Osteoblast (primary cell): ENCODE results near the gene TAF6. TPM values are rescaled to one million over a fixed set of nuclear protein-coding genes. Genes with fewer than 3 reads are reported as not detected.

Source experiments
- DNase-seq: peaks from one replicate; pipeline ENCODE4 v3.0.0; 2011; ENCODE audit warnings: low spot score, mixed read lengths; ENCODE audit not compliant: insufficient read length; ENCODE audit errors: missing footprints
- H2AFZ ChIP-seq: 2 replicates; pipeline ENCODE4 v1.6.0; 2011; ENCODE audit warnings: mild to moderate bottlenecking, low read length
- H3K27ac ChIP-seq: 2 replicates; pipeline ENCODE4 v1.5.1; 2011; ENCODE audit warnings: mild to moderate bottlenecking, low read depth, low read length, moderate library complexity
- H3K27me3 ChIP-seq: 2 replicates; pipeline ENCODE4 v1.6.0; 2012; ENCODE audit warnings: mild to moderate bottlenecking, control low read depth, inconsistent platforms, low read length, moderate library complexity; ENCODE audit not compliant: insufficient read depth
- H3K36me3 ChIP-seq: 2 replicates; pipeline ENCODE4 v1.5.1; 2011; ENCODE audit warnings: mild to moderate bottlenecking, low read length, control low read depth, moderate library complexity; ENCODE audit not compliant: insufficient read depth
- H3K4me1 ChIP-seq: 2 replicates; pipeline ENCODE4 v1.5.1; 2011; ENCODE audit warnings: mild to moderate bottlenecking, low read length, control low read depth, moderate library complexity; ENCODE audit not compliant: insufficient read depth
- H3K4me2 ChIP-seq: 2 replicates; pipeline ENCODE4 v1.6.0; 2011; ENCODE audit warnings: mild to moderate bottlenecking, low read length; ENCODE audit not compliant: insufficient read depth
- H3K4me3 ChIP-seq: fragments of 200-600 bp; sonication (generic); 3 replicates; pipeline ENCODE4 v1.5.1; 2012; ENCODE audit warnings: mild to moderate bottlenecking, low read length, inconsistent platforms; ENCODE audit not compliant: insufficient read depth
- H3K79me2 ChIP-seq: 2 replicates; pipeline ENCODE4 v1.6.0; 2012; ENCODE audit warnings: mild to moderate bottlenecking, low read length, control low read depth, inconsistent platforms; ENCODE audit not compliant: insufficient read depth
- H3K9me3 ChIP-seq: 2 replicates; pipeline ENCODE4 v1.5.1; 2011; ENCODE audit warnings: low read depth, low read length, control low read depth
- H4K20me1 ChIP-seq: 2 replicates; pipeline ENCODE4 v1.6.0; 2012; ENCODE audit warnings: mild to moderate bottlenecking, low read length, control low read depth; ENCODE audit not compliant: insufficient read depth
- CTCF ChIP-seq: IDR thresholded peaks from 2 replicates; pipeline ENCODE4 v1.5.1; 2011; ENCODE audit warnings: mild to moderate bottlenecking, low read depth, low read length, moderate library complexity; ENCODE audit errors: extremely low read depth
- total RNA-seq: library from RNA; depleted of rRNA; stranded (reverse); fragments of >200 nt; gene quantifications from 2 replicates; pipeline ENCODE4 v1.2.3, GENCODE V29; 2012

The TAF6 gene
- total RNA-seq, 1 donor: 36.2 TPM

GRCh38 chr7:100127866-100128636 is 8.9 kb upstream of the TAF6 start:
- Histone ChIP-seq H3K4me1 (peaks cover 7% of the 10 kb centered on the region), H4K20me1 (no peaks in the 10 kb centered on the region), H3K27me3 (peaks cover 3% of the 10 kb centered on the region), H2AFZ (peak overlapping the region; percentile 91), H3K4me2 (peak overlapping the region; percentile 98), H3K27ac (peak overlapping the region; percentile 92), H3K36me3 (peaks cover 10% of the 10 kb centered on the region), H3K79me2 (peaks cover 5% of the 10 kb centered on the region), H3K4me3 (peak overlapping the region; percentile 98), H3K9me3 (no peaks in the 10 kb centered on the region)
- TF ChIP-seq CTCF: no peak
- DNase-seq: peak; percentile 63

GRCh38 chr7:100126931-100127865 is 8.0 kb upstream of the TAF6 start, which contains the start of gene MBLAC1:
MBLAC1 (plus strand) TSS chr7:100126967; CDS start chr7:100127396, 429 bp downstream.
- H3K4me3 ChIP-seq: peak within 1 kb of the TSS; percentile 98
- peak within 1 kb of the TSS; percentile 92 for H3K27ac ChIP-seq
- no peaks in the 10 kb centered on the region for H3K27me3 ChIP-seq
- peak within 1 kb of the TSS; percentile 98 for H2AFZ ChIP-seq
- peak within 1 kb of the TSS; percentile 98 for H3K4me2 ChIP-seq
- peaks cover 8% of the 10 kb centered on the region for H3K79me2 ChIP-seq
- H3K36me3 ChIP-seq: peaks cover 14% of the 10 kb centered on the region
- H3K4me1 ChIP-seq: peaks cover 7% of the 10 kb centered on the region
- no peaks in the 10 kb centered on the region for H4K20me1 ChIP-seq
- peak; percentile 98 for DNase-seq
- H3K9me3 ChIP-seq: no peaks in the 10 kb centered on the region
- TF ChIP-seq CTCF: no peak

GRCh38 chr7:100126239-100126930 is 7.2 kb upstream of the TAF6 start:
- DNase-seq: no peak
- H3K27ac ChIP-seq: peak overlapping the region; percentile 92
- peaks cover 7% of the 10 kb centered on the region for H3K4me1 ChIP-seq
- peak overlapping the region; percentile 98 for H3K4me3 ChIP-seq
- H4K20me1 ChIP-seq: no peaks in the 10 kb centered on the region
- peak overlapping the region; percentile 98 for H3K4me2 ChIP-seq
- H3K9me3 ChIP-seq: no peaks in the 10 kb centered on the region
- no peaks in the 10 kb centered on the region for H3K27me3 ChIP-seq
- no peak for TF ChIP-seq CTCF
- H3K79me2 ChIP-seq: peaks cover 8% of the 10 kb centered on the region
- peaks cover 14% of the 10 kb centered on the region for H3K36me3 ChIP-seq
- peak overlapping the region; percentile 98 for H2AFZ ChIP-seq
